ENCODE data around the gene SRSF1.
A peak's percentile ranks its signal among the peaks of the same experiment; 100 is the strongest.

The SRSF1 gene

DNA sequence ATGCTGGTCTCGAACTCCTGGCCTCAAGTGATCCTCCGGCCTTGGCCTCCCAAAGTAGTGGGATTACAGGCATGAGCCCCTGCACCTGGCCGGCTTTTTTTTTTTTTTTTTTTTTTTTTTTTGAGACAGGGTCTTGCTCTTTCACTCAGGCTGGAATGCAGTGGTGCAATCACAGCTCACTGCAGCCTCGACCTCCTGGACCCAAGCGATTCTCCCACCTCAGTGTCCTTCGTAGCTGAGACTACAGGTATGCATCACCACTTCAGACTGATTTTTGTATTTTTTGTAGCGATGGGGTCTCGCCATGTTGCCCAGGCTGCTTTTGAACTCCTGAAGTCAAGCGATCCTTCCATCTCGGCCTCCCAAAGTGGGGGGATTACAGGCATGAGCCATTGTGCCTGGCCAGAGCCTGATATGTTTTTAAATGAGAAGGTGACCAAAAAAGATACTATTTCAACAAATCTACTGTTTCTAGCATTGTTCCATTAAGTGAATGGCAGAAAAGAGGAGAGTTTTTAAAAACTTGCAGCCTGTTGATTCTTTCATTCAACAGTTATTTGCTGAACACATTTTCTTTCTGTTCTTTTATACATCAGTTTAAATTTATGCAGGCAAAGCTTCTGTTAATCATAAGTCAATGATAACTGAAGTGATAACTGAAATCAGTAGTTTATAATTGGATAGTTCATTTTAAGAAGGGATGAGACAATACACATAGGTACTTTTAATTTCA lies 3.2 kb upstream of the SRSF1 start:
- no peak for DNase-seq (ENCODE audit: low read depth)

DNA sequence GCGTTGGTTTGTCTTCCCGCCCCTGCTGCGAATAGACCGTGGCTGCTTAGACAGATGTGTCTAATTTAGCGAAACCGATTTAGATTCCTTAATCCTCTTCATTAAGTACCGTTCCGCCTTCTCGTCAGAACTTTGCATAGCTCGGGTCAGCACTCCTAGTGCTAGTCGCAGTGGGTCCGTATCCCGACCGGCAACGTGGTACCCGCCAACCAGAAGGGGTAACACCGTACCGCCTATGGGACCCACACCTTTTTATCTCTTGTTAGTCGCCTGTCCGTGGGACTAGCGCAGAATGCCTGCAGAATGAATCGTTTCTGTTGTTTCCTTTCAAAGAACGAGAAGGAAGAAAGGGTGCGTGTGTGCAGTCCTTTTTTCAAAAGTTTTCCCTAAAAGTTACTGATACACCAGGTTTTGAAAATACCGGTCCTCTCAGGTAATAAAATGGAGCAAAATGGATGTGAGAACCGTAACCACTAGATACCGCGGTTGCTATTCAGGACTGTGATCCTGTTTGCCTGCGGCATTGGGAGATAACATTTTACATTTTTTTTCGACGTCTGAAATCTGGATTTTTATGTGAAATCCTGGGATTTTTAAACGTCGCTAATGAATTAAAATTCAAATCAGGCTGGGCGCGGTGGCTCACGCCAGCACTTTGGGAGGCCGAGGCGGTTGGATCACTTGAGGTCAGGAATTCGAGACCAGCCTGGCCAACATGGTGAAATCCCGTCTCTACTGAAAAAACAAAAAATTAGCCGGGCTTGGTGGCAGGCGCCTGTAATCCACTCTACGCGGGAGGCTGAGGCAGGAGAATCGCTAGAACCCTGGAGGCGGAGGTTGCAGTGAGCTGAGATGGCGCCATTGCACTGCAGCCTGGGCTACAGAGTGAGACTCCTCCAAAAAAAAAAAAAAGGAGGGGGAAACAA lies 998 bp upstream of the SRSF1 start:
- DNase-seq (ENCODE audit: low read depth) = no peak

GRCh38 chr17:58006560-58006923 lies 504 bp downstream of the SRSF1 start:
- DNase-seq (ENCODE audit: low read depth) = no peak

DNA sequence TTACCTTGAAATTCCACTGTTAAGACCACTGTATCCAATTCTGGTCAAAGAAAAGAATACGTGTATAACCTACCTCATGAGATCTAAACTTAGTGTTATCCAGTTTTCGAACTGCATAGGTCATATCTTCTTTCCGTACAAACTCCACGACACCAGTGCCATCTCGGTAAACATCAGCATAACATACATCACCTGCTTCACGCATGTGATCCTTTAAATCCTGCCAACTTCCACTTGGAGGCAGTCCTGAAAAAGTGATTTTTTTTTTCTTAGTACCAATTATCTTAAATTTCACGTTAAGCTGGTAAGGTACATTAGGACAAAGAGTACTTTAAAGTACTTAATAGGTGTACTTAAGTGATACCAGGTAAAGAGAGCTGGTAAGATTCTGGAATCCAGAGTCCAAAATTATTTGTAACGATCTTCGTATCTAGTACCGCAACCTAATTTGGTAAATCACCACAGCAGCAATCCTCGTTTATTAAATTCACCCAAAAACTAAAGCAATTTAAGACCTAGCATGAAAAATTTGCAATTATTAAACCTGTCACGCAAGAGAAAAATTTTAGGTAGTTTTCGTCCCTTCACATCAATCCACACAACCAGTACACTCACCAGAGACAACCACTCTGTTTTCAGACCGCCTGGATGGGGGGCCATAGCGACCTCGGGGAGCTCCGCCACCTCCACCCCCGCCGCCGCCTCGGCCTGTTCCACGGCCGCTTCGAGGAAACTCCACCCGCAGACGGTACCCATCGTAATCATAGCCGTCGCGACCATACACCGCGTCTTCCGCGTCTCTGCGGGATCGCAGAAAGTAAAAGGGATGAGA lies 1.1 kb downstream of the SRSF1 start:
- DNase-seq (ENCODE audit: low read depth) = peak; percentile 50

DNA sequence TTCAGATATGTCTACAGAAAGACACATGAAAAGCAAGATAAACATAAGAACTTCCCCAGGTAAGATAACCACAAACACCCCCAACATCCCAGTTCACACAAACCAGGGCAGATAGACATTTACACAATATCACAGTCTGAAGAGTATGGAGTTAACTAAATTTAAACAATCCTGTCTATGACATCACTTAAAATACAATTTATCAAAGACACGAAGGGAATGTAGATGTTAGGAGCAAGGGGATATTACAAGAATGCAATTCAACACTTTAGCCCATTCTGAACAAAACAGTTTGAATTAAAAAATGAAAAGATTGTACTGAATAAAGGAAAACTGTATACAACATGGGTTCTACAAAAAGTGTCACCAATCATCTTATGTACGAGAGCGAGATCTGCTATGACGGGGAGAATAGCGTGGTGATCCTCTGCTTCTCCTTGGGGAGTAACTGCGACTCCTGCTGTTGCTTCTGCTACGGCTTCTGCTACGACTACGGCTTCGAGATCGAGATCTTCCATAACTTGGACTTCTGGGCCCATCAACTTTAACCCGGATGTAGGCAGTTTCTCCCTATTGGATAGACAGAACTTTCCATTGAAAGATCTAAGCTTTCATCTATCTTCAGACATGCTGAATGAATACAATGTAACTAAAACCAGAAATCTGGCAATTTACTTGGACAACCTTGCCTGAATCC lies 1.9 kb downstream of the SRSF1 start:
- DNase-seq (ENCODE audit: low read depth) = no peak

GRCh38 chr17:58004060-58004459 lies 3.0 kb downstream of the SRSF1 start:
- DNase-seq (ENCODE audit: low read depth) = no peak

DNA sequence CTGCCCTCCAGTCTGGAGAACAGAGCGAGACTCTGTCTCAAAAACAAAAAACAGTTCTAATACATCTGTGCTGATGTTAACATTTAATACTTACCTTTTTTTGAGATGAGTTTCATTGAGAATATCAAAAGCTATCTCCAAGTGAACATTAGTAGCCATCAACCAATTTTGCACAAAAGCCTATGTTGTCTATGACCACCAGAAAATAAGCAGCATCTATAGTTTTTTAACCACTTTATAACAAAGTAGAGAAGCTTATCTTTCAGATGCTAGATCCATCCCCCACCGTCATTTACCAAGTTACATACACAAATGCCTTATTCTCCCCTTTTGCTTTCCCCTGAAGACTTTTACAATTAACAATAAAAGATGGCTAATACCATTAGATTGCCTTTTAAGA lies 4.1 kb downstream of the SRSF1 start:
- no peak for DNase-seq (ENCODE audit: low read depth)

DNA sequence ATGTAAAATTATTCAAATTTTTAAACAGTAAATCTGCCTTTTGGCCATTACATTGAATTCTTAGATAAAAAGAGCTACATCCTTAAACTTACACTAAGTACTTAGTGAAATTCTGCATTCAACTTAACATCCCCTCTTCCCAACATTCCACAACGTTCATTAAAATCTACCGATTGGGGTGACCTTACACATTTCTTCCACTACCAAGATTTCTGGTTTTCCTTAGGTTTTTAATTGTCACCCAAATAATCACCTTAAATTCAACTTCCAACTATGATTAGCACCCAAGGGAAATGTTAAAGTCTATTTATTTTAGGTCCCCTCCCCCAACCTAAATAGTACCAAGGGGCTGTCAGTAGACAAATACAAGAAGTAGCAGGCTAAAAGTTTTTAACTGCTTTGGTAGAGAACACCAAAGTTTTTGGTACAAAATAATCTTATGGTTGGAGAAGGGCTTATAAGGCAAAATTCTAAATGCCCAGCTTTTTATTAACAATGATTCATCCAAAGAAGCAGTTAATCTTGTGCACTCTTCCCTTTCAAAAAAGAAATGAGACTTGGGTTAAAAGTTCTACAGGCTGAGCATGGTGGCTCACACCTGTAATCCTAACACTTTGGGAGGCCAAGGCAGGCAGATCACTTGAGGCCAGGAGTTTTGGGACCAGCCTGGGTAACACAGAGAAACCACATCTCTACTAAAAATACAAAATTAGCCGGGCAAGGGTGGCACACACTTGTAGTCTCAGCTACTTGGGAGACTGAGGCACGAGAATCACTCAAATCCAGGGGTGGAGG lies 4.7 kb downstream of the SRSF1 start:
- no peak for DNase-seq (ENCODE audit: low read depth)

GRCh38 chr17:58001461-58002124 lies 5.5 kb downstream of the SRSF1 start:
- DNase-seq (ENCODE audit: low read depth) = no peak

DNA sequence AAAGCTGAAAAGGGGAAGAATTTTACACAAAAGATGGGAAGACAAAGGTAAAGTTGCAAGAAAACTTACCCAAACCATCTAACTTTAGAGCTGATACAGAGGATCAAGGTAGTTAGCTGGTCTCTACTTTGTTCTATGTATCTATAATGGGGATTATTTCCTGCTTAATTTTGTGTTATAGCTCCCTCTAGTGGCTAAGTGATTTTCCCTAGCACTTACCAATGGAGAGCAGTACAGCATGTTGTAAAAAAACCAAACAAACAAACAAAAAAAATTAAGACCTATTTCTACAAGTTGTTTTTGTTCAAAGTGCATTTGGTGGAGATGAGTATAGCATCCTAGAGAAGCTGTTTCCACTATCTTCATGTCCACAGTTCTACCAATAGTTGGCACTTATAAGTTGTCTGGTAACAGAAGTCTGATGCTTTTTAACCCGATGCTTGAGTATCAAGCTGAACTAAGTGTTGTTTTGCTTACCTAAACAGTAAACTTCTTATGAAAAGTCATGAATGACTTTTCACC lies 7.5 kb downstream of the SRSF1 start:
- no peak for DNase-seq (ENCODE audit: low read depth)

DNA sequence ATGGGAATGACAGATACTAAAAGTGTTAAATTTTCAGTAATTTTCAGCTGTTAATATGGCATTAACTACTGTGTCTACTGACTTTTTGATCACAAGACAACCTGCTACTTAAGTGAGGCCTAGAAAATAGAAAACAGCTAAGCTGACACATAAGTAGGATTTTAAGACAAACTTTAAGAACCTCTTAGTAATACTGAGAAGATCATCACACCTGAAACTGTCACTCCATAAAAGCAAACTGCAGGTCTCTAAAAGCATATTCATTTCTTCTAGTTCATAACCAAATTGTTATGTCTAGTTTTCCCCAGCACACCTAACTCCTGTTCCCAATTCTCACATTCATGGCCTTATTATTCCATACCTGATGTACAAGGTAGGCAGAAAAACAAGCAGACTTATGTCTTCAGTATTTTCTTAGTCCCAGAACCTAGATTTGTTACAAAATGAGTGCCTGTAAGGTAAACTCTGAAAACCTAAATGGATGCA lies 8.0 kb downstream of the SRSF1 start:
- no peak for DNase-seq (ENCODE audit: low read depth)

GRCh38 chr17:57997085-57997809 lies 9.8 kb downstream of the SRSF1 start:
- DNase-seq (ENCODE audit: low read depth) = no peak

- DNase-seq (ENCODE audit: low read depth) = peak; percentile 35
These were observed 11.7 kb downstream of the SRSF1 start for GRCh38 chr17:57995076-57995956.

DNA sequence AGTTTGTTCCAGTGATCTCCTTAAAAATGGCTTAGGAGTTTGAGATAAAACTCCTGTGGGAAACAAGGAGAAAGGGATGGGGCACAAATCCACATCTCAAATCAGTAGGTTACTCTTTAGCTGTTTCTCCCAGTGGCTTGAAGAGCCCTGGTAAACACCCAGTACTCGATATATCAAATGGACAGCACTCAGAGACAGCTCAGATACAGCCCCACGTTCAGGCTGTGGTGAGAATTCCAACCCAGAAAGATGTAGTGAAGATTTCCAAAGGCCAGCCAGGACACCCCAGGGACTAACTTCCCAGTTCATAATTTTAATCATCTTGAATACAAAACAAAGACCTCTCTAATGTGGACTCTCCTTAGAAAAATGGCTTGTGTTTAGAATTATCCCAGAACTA lies 12.6 kb downstream of the SRSF1 start:
- DNase-seq (ENCODE audit: low read depth) = no peak

GRCh38 chr17:57993471-57994365 lies 13.3 kb downstream of the SRSF1 start:
- no peak for DNase-seq (ENCODE audit: low read depth)

- no peak for DNase-seq (ENCODE audit: low read depth)
These were observed 15.5 kb downstream of the SRSF1 start for GRCh38 chr17:57991537-57991936.

DNA sequence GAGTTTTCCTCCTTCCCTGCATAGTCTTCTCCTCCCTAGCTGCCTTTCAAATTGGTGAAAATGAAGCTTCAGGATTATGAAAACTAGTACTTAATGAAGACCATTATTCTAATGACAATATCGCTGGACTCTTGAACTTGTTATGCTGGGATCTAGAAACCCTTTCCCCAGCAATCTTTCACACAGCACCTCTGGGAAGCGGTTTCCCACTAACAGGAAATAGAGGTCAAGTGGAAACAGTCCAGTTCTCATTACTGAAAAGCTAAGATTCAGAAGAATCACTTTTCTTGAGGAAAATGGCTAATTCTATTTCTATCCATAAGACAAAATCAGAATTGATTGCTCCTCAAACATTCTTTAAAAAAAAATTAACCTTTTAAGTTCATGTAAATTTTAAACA lies 17.0 kb downstream of the SRSF1 start:
- DNase-seq (ENCODE audit: low read depth) = no peak

Data from stimulated activated CD4-positive, alpha-beta T cell treated with anti-CD3 and anti-CD28 coated beads, Interleukin-2, amount 100 ng/mL, for 4 hours (primary cell).